KG1 (cell line): ENCODE data around the gene NAV1.
"Not testable (repeated sequence)": the region's sequence is repeated elsewhere in the genome, so short reads cannot be mapped to it uniquely, and the experiment has no call there.

Experiments used
- DNase-seq: peaks from one replicate; lab custom pipeline; 2025; lab: John Stamatoyannopoulos, UW

Gene NAV1

GRCh38 chr1:201565024-201565730 lies 26.2 kb downstream of the NAV1 start:
- no peak for DNase-seq

GRCh38 chr1:201565771-201566528 lies 27.0 kb downstream of the NAV1 start:
- no peak for DNase-seq

GRCh38 chr1:201566529-201566823 lies 27.5 kb downstream of the NAV1 start:
- no peak for DNase-seq

- no peak for DNase-seq
Measured at GRCh38 chr1:201566933-201567801, 28.2 kb downstream of the NAV1 start.

GRCh38 chr1:201568265-201568664 lies 29.3 kb downstream of the NAV1 start:
- no peak for DNase-seq

GRCh38 chr1:201568859-201569294 lies 29.9 kb downstream of the NAV1 start:
- DNase-seq, result no peak

- DNase-seq, result no peak
Measured at GRCh38 chr1:201570181-201570885, 31.4 kb downstream of the NAV1 start.

- DNase-seq, result no peak
Measured at GRCh38 chr1:201570886-201571624, 32.1 kb downstream of the NAV1 start.

- no peak for DNase-seq
Measured at GRCh38 chr1:201573030-201573429, 34.1 kb downstream of the NAV1 start.

- DNase-seq, result no peak
Measured at GRCh38 chr1:201573923-201574322, 35.0 kb downstream of the NAV1 start.

GRCh38 chr1:201575912-201576311 lies 37.0 kb downstream of the NAV1 start:
- no peak for DNase-seq

GRCh38 chr1:201576914-201577313 lies 38.0 kb downstream of the NAV1 start:
- DNase-seq, result no peak

GRCh38 chr1:201578008-201578888 lies 39.3 kb downstream of the NAV1 start:
- no peak for DNase-seq

- not testable (repeated sequence) for DNase-seq
Measured at GRCh38 chr1:201581371-201581770, 42.4 kb downstream of the NAV1 start.

- DNase-seq, result no peak
Measured at GRCh38 chr1:201582705-201583442, 43.9 kb downstream of the NAV1 start.

- no peak for DNase-seq
Measured at GRCh38 chr1:201583663-201584062, 44.7 kb downstream of the NAV1 start.

- no peak for DNase-seq
Measured at GRCh38 chr1:201584471-201585092, 45.7 kb downstream of the NAV1 start.

- DNase-seq, result no peak
Measured at GRCh38 chr1:201585093-201585483, 46.2 kb downstream of the NAV1 start.

GRCh38 chr1:201585901-201586300 lies 47.0 kb downstream of the NAV1 start:
- no peak for DNase-seq
